Activated CD4-positive, alpha-beta T cell treated with anti-CD3 and anti-CD28 coated beads for 1 hour (primary cell): ENCODE results near the gene NFE2.
"Not testable (repeated sequence)": the region's sequence is repeated elsewhere in the genome, so short reads cannot be mapped to it uniquely, and the experiment has no call there.

Experiments
- DNase-seq: peaks from one replicate; pipeline ENCODE4 v3.0.0-alpha.2; 2020

The NFE2 gene

GRCh38 chr12:54281261-54281638, 19.6 kb downstream of the NFE2 start:
- not testable (repeated sequence) for DNase-seq

DNA sequence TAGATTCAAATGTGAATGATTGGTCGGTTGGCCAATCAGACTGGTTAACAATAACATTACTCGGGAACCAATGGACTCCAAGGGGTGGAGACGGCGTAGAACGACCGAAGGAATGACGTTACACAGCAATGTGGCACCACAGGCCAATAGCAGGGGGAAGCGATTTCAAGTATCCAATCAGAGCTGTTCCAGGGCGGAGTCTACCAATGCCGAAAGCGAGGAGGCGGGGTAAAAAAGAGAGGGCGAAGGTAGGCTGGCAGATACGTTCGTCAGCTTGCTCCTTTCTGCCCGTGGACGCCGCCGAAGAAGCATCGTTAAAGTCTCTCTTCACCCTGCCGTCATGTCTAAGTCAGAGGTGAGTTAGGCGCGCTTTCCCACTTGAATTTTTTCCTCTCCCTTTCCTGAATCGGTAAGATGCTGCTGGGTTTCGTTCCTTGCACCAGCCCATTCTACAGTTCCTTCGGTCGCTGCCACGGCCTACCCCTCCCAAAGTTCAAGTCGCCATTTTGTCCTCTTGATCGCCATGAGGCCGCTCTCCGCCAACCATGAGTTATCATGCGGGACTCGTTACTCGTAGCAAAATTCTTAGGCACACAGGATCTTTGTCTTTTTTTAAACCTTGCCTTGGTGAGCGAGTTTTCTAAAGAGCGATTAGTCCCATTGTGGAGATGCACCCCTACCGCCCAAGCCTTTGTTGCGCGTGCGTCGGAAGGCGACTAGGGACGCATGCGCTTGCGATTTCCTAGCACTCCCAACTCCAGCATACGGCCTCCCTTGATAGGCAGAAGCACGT, 20.2 kb downstream of the NFE2 start, which contains the start of gene HNRNPA1:
TSS of gene HNRNPA1 (plus strand) at position 259 of the 793 bp plus-strand sequence. CDS start at position 341, 82 bp downstream.
- DNase-seq: peak; percentile 91

GRCh38 chr12:54279632-54280467, 21.0 kb downstream of the NFE2 start, which contains the start of gene CBX5:
Gene CBX5 (minus strand): TSS chr12:54280122. CDS start chr12:54257650, 22,472 bp downstream.
- peak; percentile 100 for DNase-seq

- DNase-seq: no peak
These were observed 21.6 kb downstream of the NFE2 start for GRCh38 chr12:54279227-54279631.

GRCh38 chr12:54277823-54278276, 23.0 kb downstream of the NFE2 start:
- DNase-seq: no peak

DNA sequence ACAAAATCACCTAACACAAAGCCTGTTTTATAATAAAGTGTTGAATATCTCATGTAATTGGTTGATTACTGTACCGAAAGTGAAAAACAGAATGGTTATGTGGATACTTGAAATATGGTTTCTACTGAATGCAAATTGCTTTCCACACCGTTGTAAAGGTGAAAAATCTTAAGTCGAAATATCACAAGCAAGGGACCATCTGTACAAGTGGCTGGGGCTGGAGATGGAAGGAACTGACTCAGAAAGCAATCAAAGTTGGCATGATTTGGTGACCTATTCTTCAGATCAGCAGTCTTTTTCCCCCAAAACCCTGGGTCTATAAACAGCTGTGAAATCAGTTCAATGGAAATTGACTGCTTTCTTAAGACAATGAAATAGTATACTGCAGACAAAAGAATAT, 24.4 kb downstream of the NFE2 start:
- DNase-seq: no peak

DNA sequence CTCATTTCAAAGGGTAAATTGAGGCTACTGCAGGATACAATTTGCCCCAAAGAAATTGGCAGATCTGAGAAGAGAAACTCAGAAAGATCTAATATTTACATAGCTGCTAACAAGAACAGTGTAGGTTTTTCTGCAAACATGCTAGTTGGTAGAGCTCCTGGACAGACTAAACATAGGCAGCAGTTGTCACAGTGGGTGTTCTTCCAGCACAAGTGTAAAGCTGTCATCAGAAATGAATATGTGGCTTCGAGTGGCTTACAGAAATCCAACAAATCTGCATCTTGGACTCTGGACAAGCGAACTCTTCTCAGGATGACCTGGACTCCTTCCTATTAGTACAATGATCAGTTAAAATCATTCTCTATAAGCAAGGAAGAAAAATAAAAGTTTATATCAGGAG, 26.8 kb downstream of the NFE2 start:
- DNase-seq: no peak

DNA sequence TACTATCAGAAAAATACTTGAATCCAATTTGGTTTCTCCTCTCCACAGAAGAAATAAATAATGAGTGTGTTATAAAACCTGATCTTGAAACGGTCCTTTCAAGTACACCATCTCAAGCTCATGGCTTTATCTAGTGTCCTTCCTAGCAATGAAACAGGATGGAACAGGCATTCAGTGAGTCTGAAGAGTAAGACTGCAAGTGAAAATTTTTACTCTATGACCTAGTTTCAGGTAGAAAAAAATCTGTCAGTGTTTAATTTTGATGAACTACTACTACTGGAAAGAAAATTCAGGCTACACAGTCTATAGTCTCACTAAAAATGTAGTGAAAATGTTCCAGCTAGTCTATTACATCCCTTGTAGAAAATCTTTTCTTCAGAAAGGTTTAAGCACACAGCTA, 28.6 kb downstream of the NFE2 start:
- DNase-seq: no peak

DNA sequence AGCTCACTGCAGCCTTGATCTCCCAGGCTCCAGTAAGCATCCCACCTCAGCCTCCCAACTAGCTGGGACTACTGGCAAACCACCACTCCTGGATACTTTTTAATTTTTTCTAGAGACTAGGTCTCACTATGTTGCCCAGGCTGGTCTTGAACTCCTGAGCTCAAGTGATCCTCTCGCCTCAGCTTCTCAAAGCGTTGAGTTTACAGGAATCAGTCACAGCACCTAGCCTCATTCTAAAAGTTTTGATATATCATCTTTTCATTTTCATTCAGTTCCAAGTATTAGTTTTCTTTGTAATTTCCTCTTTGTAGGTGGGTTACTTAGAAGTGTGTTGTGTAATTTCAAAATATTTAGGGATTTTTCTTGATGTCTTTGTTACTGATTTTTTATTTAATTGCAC, 30.5 kb downstream of the NFE2 start:
- DNase-seq: no peak

GRCh38 chr12:54266852-54267251, 34.0 kb downstream of the NFE2 start:
- no peak for DNase-seq

DNA sequence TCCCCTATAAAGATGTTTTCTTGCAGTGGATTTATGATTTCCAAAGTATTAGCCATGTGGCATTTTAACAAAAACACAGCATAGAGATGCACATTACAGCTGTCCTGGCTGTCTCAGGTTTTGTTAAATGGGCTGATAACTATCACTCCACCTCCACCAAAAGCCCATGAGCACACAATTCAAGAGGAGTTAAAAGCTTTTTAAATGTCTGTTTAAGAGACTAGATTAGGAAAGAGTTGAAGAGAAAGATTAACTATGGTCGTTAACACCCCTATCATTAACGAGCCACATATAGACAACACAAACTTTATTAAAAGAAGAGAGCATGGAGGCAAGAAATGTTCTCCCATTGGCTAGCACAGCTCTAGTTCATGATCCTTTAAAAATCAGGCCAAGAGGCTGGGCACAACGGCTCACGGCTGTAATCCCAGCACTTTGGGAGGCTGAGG, 35.4 kb downstream of the NFE2 start:
- no peak for DNase-seq

- no peak for DNase-seq
These were observed 38.4 kb downstream of the NFE2 start for GRCh38 chr12:54262403-54262925.

- DNase-seq: no peak
These were observed 38.9 kb downstream of the NFE2 start for GRCh38 chr12:54261815-54262402.

GRCh38 chr12:54259194-54260011, 41.4 kb downstream of the NFE2 start:
- peak; percentile 20 for DNase-seq

GRCh38 chr12:54258201-54258681, 42.6 kb downstream of the NFE2 start:
- no peak for DNase-seq

- no peak for DNase-seq
These were observed 43.5 kb downstream of the NFE2 start for GRCh38 chr12:54257332-54257731.

GRCh38 chr12:54253240-54253639, 47.6 kb downstream of the NFE2 start:
- no peak for DNase-seq

- no peak for DNase-seq
These were observed 49.0 kb downstream of the NFE2 start for GRCh38 chr12:54251667-54252284.

GRCh38 chr12:54249489-54249888, 51.3 kb downstream of the NFE2 start:
- no peak for DNase-seq

- DNase-seq: no peak
These were observed 54.7 kb downstream of the NFE2 start for GRCh38 chr12:54246011-54246641.
